H9 (cell line): ENCODE data around the gene H2AZ2. TPM values are rescaled to one million over a fixed set of nuclear protein-coding genes. Genes with fewer than 3 reads are reported as not detected.

Experiments used
- DNase-seq: peaks from one replicate; pipeline ENCODE4 v3.0.0-alpha.2; 2017
- H2AFZ ChIP-seq: one replicate; pipeline ENCODE4 v1.6.1; 2013; ENCODE audit warnings: mild to moderate bottlenecking, low read length, control low read depth, moderate library complexity
- H2AK5ac ChIP-seq: 2 replicates; pipeline ENCODE4 v1.6.1; 2013; ENCODE audit warnings: low read length, control low read depth, mixed read lengths; ENCODE audit not compliant: insufficient read length
- H2BK120ac ChIP-seq: one replicate; pipeline ENCODE4 v1.6.1; 2013; ENCODE audit warnings: low read depth, mild to moderate bottlenecking, low read length, control low read depth, inconsistent platforms; ENCODE audit not compliant: poor library complexity, severe bottlenecking
- H2BK12ac ChIP-seq: 2 replicates; pipeline ENCODE4 v1.6.1; 2013; ENCODE audit warnings: low read length, control low read depth, mixed read lengths, low read depth; ENCODE audit not compliant: insufficient read length
- H2BK15ac ChIP-seq: 2 replicates; pipeline ENCODE4 v1.6.1; 2013; ENCODE audit warnings: low read depth, low read length, control low read depth
- H2BK20ac ChIP-seq: one replicate; pipeline ENCODE4 v1.6.1; 2013; ENCODE audit warnings: low read depth, mild to moderate bottlenecking, low read length, control low read depth, inconsistent platforms; ENCODE audit not compliant: poor library complexity, severe bottlenecking
- H2BK5ac ChIP-seq: 2 replicates; pipeline ENCODE4 v1.6.1; 2013; ENCODE audit warnings: low read length, control low read depth, mixed read lengths; ENCODE audit not compliant: insufficient read length
- H3K14ac ChIP-seq: 2 replicates; pipeline ENCODE4 v1.6.1; 2013; ENCODE audit warnings: low read length, control low read depth; ENCODE audit not compliant: insufficient read depth
- H3K18ac ChIP-seq: 2 replicates; pipeline ENCODE4 v1.6.1; 2013; ENCODE audit warnings: low read depth, mild to moderate bottlenecking, mixed read lengths, low read length, control low read depth; ENCODE audit not compliant: insufficient read length
- H3K23ac ChIP-seq: 2 replicates; pipeline ENCODE4 v1.6.1; 2013; ENCODE audit warnings: low read length, control low read depth, mixed read lengths, low read depth; ENCODE audit not compliant: insufficient read length
- H3K23me2 ChIP-seq: 2 replicates; pipeline ENCODE4 v1.6.1; 2013; ENCODE audit warnings: low read depth, mild to moderate bottlenecking, mixed read lengths, low read length, control low read depth; ENCODE audit not compliant: insufficient read length, poor library complexity, severe bottlenecking
- H3K27ac ChIP-seq: 2 replicates; pipeline ENCODE4 v1.5.1; 2013; ENCODE audit warnings: low read length, control low read depth, mixed read lengths, low read depth; ENCODE audit not compliant: insufficient read length
- H3K27me3 ChIP-seq: 2 replicates; pipeline ENCODE4 v1.6.1; 2013; ENCODE audit warnings: low read length, control low read depth, inconsistent platforms; ENCODE audit not compliant: insufficient read depth
- H3K4ac ChIP-seq: 2 replicates; pipeline ENCODE4 v1.6.1; 2013; ENCODE audit warnings: low read depth, mild to moderate bottlenecking, control low read depth, inconsistent platforms, low read length, moderate library complexity
- H3K4me1 ChIP-seq: 2 replicates; pipeline ENCODE4 v1.6.1; 2013; ENCODE audit warnings: low read length, control low read depth, inconsistent platforms; ENCODE audit not compliant: insufficient read depth
- H3K4me2 ChIP-seq: 2 replicates; pipeline ENCODE4 v1.6.1; 2013; ENCODE audit warnings: low read length, control low read depth, mixed read lengths; ENCODE audit not compliant: insufficient read length, insufficient read depth
- H3K56ac ChIP-seq: 2 replicates; pipeline ENCODE4 v1.6.1; 2013; ENCODE audit warnings: low read depth, mild to moderate bottlenecking, mixed read lengths, low read length, control low read depth; ENCODE audit not compliant: insufficient read length
- H3K79me1 ChIP-seq: 2 replicates; pipeline ENCODE4 v1.6.1; 2013; ENCODE audit warnings: low read depth, mild to moderate bottlenecking, moderate library complexity, low read length, control low read depth, inconsistent platforms; ENCODE audit not compliant: insufficient read depth, poor library complexity, severe bottlenecking
- H3K79me2 ChIP-seq: 2 replicates; pipeline ENCODE4 v1.6.1; 2013; ENCODE audit warnings: low read length, control low read depth, inconsistent platforms; ENCODE audit not compliant: insufficient read depth
- H3K9ac ChIP-seq: 2 replicates; pipeline ENCODE4 v1.6.1; 2013; ENCODE audit warnings: low read length, control low read depth, mixed read lengths; ENCODE audit not compliant: insufficient read length; ENCODE audit errors: extremely low read depth
- H3K9me3 ChIP-seq: one replicate; pipeline ENCODE4 v1.6.1; 2013; ENCODE audit warnings: low read depth, low read length, inconsistent platforms; ENCODE audit not compliant: control insufficient read depth
- H3T11ph ChIP-seq: one replicate; pipeline ENCODE4 v1.6.1; 2013; ENCODE audit warnings: mild to moderate bottlenecking, low read length, control low read depth, inconsistent platforms
- H4K20me1 ChIP-seq: one replicate; pipeline ENCODE4 v1.6.1; 2013; ENCODE audit not compliant: control insufficient read depth, insufficient read length, insufficient read depth
- H4K5ac ChIP-seq: 2 replicates; pipeline ENCODE4 v1.6.1; 2013; ENCODE audit warnings: low read depth, mild to moderate bottlenecking, mixed read lengths, low read length, control low read depth; ENCODE audit not compliant: insufficient read length
- H4K8ac ChIP-seq: replicated peaks from 2 replicates; pipeline ENCODE4 v1.6.1; 2013; ENCODE audit warnings: low read length, control low read depth, mixed read lengths, low read depth; ENCODE audit not compliant: insufficient read length
- H4K91ac ChIP-seq: 2 replicates; pipeline ENCODE4 v1.6.1; 2013; ENCODE audit warnings: low read depth, mild to moderate bottlenecking, moderate library complexity, mixed read lengths, low read length, control low read depth; ENCODE audit not compliant: insufficient read length
- H3K27ac Mint-ChIP-seq, 3 experiments: 2 replicates in 2 of 3; 3 replicates in 1 of 3; pipeline ENCODE4 v1.8.0; 2020 to 2021; ENCODE audit warnings: mixed read lengths in 3 of 3, mild to moderate bottlenecking in 1 of 3, moderate library complexity in 1 of 3
- H3K27me3 Mint-ChIP-seq: 2 replicates; pipeline ENCODE4 v1.8.0; 2021; ENCODE audit warnings: low read depth, mild to moderate bottlenecking, moderate library complexity, mixed read lengths
- H3K36me3 Mint-ChIP-seq, 3 experiments: 2 replicates in 2 of 3; 3 replicates in 1 of 3; pipeline ENCODE4 v1.8.0; 2020 to 2021; ENCODE audit warnings: low read depth in 3 of 3, mixed read lengths in 3 of 3; ENCODE audit not compliant: insufficient read depth in 1 of 3
- H3K4me1 Mint-ChIP-seq, 2 experiments: 2 replicates each; pipeline ENCODE4 v1.8.0; 2020; ENCODE audit warnings: mixed read lengths in 2 of 2
- H3K4me3 Mint-ChIP-seq, 2 experiments: 2 replicates in 1 of 2; 3 replicates in 1 of 2; pipeline ENCODE4 v1.8.0; 2020 to 2021; ENCODE audit warnings: mild to moderate bottlenecking in 2 of 2, mixed read lengths in 2 of 2, moderate library complexity in 1 of 2
- H3K9me3 Mint-ChIP-seq, 2 experiments: 2 replicates in 1 of 2; 3 replicates in 1 of 2; pipeline ENCODE4 v1.8.0; 2020; ENCODE audit warnings: mild to moderate bottlenecking in 2 of 2, mixed read lengths in 2 of 2, moderate library complexity in 1 of 2
- CTCF ChIP-seq: fragments of 200-600 bp; sonication (generic); conservative IDR thresholded peaks from 3 replicates; pipeline ENCODE4 v1.8.0; 2021; ENCODE audit warnings: antibody characterized with exemption, mild to moderate bottlenecking
- WGBS: extraction: QIAGEN DNeasy Blood & Tissue Kit; methylation state at CpG from one replicate; pipeline ENCODE4 v1.1.7; 2013; ENCODE audit warnings: missing lambda C conversion rate, low lambda C conversion rate, mixed read lengths; ENCODE audit not compliant: insufficient read length; ENCODE audit errors: extremely low coverage; 5-methylcytosine and 5-hydroxymethylcytosine counted together
- total RNA-seq: library from RNA; stranded (reverse); gene quantifications from 2 replicates; pipeline ENCODE4 v1.2.1, GENCODE V29; 2021

The H2AZ2 gene
- total RNA-seq, 1 experiment from 2014 or later: 208 TPM

- no peak overlapping the region for H4K91ac ChIP-seq
- Mint-ChIP-seq H3K27ac (peak overlapping the region in 2 of 3 experiments; percentile 16 to 31; a peak in 2 of 7 replicates), H3K4me3 (no peak overlapping the region), H3K4me1 (no peaks in the 10 kb centered on the region), H3K9me3 (no peaks in the 10 kb centered on the region; a peak in 1 of 5 replicates), H3K27me3 (no peaks in the 10 kb centered on the region), H3K36me3 (peaks cover 38 to 74% (median 70%) of the 10 kb centered on the region in 3 experiments)
- DNase-seq: no peak
- H3K9me3 ChIP-seq: no peaks in the 10 kb centered on the region
- H4K5ac ChIP-seq: no peak overlapping the region
- WGBS: no CpG with 5 or more reads among the region's 2 CpGs
- no peaks in the 10 kb centered on the region for H3K23me2 ChIP-seq
- no peak overlapping the region for H2BK15ac ChIP-seq
- H2BK12ac ChIP-seq: no peak overlapping the region
- no peak overlapping the region for H2BK20ac ChIP-seq
- H2AFZ ChIP-seq: no peak overlapping the region
- no peaks in the 10 kb centered on the region for H3K27me3 ChIP-seq
- H2BK5ac ChIP-seq: no peak overlapping the region
- no peak overlapping the region for H3T11ph ChIP-seq
- TF ChIP-seq CTCF: no peak
- H3K56ac ChIP-seq: no peak overlapping the region
- H3K9ac ChIP-seq: no peak overlapping the region
- H2AK5ac ChIP-seq: no peak overlapping the region
- H3K14ac ChIP-seq: no peak overlapping the region
- no peak overlapping the region for H4K8ac ChIP-seq
- peaks cover 5% of the 10 kb centered on the region; the same call in 1 of the 2 replicates for H3K79me2 ChIP-seq
- H3K4me2 ChIP-seq: no peak overlapping the region
- H3K4me1 ChIP-seq: no peaks in the 10 kb centered on the region
- no peak overlapping the region for H3K23ac ChIP-seq
- H3K79me1 ChIP-seq: peaks cover 7% of the 10 kb centered on the region
- H3K18ac ChIP-seq: no peak overlapping the region
- H3K27ac ChIP-seq: no peak overlapping the region
- no peak overlapping the region for H2BK120ac ChIP-seq
- H4K20me1 ChIP-seq: no peaks in the 10 kb centered on the region
- no peak overlapping the region for H3K4ac ChIP-seq
Observed at GRCh38 chr7:44838751-44839150, 9.1 kb downstream of the H2AZ2 start.
